DMS153 treated with DMSO at 0.1 percent for 48 hours (cell line): ENCODE data around the gene AHRR.
A peak's percentile ranks its signal among the peaks of the same experiment; 100 is the strongest.

ENCODE experiments used
- DNase-seq: peaks from one replicate; lab custom pipeline; 2025; ENCODE audit not compliant: unreplicated experiment; lab: John Stamatoyannopoulos, UW

AHRR gene

GRCh38 chr5:318931-319601, 2.4 kb upstream of the AHRR start:
- DNase-seq = no peak

- no peak for DNase-seq
Observed at GRCh38 chr5:320524-321229, 837 bp upstream of the AHRR start.

GRCh38 chr5:321726-322251, 275 bp downstream of the AHRR start:
- no peak for DNase-seq

GRCh38 chr5:322281-322941, 897 bp downstream of the AHRR start:
- no peak for DNase-seq

- no peak for DNase-seq
Observed at GRCh38 chr5:322942-323879, 1.7 kb downstream of the AHRR start.

- DNase-seq = no peak
Observed at GRCh38 chr5:324736-325612, 3.5 kb downstream of the AHRR start.

- no peak for DNase-seq
Observed at GRCh38 chr5:326109-326508, 4.6 kb downstream of the AHRR start.

- no peak for DNase-seq
Observed at GRCh38 chr5:329121-329735, 7.7 kb downstream of the AHRR start.

- DNase-seq = no peak
Observed at GRCh38 chr5:329768-330167, 8.3 kb downstream of the AHRR start.

- DNase-seq = no peak
Observed at GRCh38 chr5:332843-333242, 11.3 kb downstream of the AHRR start.

GRCh38 chr5:333945-334344, 12.4 kb downstream of the AHRR start:
- no peak for DNase-seq

- no peak for DNase-seq
Observed at GRCh38 chr5:334903-335739, 13.6 kb downstream of the AHRR start.

GRCh38 chr5:335740-336038, 14.2 kb downstream of the AHRR start:
- no peak for DNase-seq

- peak; percentile 91 for DNase-seq
Observed at GRCh38 chr5:337563-338130, 16.1 kb downstream of the AHRR start.

GRCh38 chr5:342501-343460, 21.3 kb downstream of the AHRR start:
- no peak for DNase-seq

- DNase-seq = no peak
Observed at GRCh38 chr5:343461-344401, 22.2 kb downstream of the AHRR start.
